GM18951 (cell line): Measurements from ENCODE around the gene MTA1.

Source experiments
- POLR2A ChIP-seq: IDR thresholded peaks from 4 replicates; pipeline ENCODE4 v1.6.1; 2011; ENCODE audit warnings: mild to moderate bottlenecking; ENCODE audit not compliant: insufficient read length, insufficient read depth; ENCODE audit errors: extremely low read depth
- in situ Hi-C: fragments of 300-500 bp; cut with MboI; formaldehyde crosslinking; loops from one replicate; pipeline ENCODE4 v1.12.0; 2022; ENCODE audit warnings: low sequenced_read_pairs, mixed read lengths, inconsistent platforms; ENCODE audit not compliant: unreplicated experiment

The MTA1 gene

GRCh38 chr14:105419195-105420091, at the start of gene MTA1:
Gene MTA1, plus strand, starts transcription at chr14:105419827. Its CDS starts 209 bp downstream, at chr14:105420036.
- in situ Hi-C loops = no loop called here
- TF ChIP-seq POLR2A = peak; percentile 60

GRCh38 chr14:105374389-105374788, 45.2 kb upstream of the MTA1 start:
- no peak for TF ChIP-seq POLR2A

GRCh38 chr14:105375635-105376057, 44.0 kb upstream of the MTA1 start:
- TF ChIP-seq POLR2A = no peak
- in situ Hi-C loops = no loop called here

More at GRCh38 chr14:105374389-105374788, 45.2 kb upstream of the MTA1 start:
- in situ Hi-C loops = no loop called here

DNA sequence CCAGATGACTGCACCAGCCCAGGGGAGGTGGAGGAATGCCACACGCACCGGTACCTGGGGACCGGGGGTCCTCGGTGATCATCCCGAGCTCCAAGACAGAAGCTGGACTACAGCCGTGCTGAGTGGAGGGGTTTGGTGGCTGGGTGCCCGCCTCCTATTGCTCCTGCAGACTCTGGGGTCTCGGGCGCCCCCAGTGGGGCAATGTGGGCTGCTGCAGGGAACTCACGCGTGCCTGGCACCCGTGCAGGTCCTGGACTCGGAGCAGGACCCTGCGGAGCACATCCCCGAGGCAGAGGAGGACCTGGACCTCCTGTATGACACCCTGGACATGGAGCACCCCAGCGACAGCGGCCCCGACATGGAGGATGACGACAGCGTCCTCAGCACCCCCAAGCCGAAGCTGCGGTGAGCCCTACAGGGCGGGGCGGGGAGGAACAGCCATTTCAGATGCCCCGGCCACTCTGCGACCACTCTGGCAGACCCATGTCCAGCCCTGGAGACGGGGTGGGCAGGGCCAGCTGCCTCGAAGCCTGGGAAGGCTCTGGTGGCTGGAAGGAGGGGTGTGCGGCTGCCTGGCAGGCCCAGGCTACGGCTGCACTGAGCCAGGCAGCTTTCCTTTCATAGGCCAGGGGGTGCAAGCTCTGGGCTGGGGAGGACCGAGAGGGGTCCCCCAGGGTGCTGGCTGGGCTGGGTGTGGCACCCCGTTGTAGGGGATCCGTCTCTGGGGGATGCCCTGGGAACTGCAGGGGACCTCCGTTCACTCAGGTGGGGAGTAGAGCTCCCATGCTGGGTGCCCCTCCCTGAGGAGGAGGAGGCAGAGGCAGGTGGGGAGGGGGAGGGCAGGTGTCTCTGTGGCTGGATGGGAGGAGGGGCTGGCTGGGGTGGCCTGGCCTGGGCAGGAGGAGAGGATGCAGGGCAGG, 42.8 kb upstream of the MTA1 start:
- no peak for TF ChIP-seq POLR2A
- in situ Hi-C loops = no loop called here

DNA sequence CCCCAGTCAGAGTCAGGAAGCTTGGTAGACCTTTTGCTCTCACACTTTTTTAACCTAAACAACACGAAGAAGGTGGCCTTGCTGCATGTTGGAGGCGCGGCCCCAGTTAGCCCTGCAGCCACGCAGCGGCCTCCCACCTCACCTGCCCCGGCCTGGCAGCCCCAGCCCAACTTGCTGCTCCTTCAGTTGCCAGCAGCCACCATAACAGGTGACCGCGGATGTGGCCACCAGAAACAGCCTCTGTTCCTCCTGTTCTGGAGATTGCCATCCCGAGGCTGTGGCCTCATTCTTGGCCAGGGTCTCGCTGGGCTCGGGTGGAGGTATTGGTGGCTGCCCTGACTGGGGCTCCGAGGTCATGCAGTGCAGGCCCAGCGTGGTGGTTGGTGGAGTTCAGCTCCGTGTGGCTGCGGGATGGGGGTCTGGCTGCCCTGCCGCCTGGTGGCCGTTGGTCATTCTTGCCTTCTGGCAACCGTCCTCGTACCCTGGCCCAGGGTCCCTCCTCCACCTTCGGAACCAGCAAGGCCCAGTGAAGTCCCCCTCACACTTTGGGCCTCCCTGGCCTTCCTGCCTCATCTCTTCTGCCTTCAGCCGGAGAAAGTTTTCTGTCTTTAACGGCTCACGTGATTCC, 42.0 kb upstream of the MTA1 start:
- no peak for TF ChIP-seq POLR2A
- in situ Hi-C loops = no loop called here

DNA sequence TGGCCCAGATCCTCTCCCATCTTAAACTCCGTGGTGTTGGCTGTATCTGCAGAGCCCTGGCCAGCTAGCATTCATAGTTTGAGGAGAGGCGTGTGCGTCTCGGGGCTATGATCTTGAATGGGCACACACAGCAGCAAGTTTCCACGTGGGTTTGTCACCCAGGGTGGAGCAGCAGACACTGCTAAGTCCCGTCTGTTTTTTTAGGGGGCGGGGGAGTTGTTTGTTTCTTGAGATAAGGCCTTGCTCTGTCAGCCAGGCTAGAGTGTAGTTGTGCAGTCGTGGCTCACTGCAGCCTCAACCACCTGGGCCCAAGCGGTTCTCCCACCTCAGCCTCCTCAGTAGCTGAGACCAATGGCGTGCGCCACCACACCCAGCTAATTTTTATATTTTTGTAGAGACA, 41.4 kb upstream of the MTA1 start:
- in situ Hi-C loops = no loop called here
- TF ChIP-seq POLR2A = no peak

DNA sequence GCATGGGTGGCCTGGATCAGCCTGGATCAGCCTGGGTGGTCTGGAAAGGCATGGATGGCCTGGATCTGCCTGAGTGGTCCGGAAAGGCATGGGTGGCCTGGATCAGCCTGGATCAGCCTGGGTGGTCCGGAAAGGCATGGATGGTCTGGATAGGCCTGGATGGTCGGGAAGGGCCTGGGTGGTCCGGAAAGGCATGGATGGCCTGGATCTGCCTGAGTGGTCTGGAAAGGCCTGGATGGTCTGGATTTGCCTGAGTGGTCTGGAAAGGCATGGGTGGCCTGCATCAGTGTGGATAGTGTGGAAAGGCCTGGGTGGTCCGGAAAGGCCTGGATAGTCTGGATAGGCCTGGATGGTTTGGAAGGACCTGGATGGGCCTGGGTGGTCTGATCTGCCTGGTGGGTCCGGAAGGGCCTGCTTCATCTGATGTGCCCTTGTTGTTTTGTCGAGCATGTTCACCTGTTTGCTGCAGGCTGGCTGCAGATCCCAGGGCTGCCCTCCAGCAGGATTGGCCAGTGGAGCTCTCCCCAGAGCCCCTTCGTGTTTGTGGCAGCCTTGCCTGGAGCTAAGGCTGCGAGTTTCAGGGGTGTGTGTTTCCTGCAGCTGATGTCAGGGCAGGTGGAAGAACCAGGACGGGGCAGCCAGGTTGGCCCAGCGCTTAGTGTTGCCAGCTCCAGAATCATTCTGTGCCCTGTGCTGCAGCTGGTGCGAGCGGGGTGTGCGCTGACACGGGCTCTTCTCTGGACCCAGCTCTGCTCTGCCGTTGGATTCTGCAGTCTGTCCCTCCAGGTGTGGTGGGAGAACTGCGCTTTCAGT, 40.5 kb upstream of the MTA1 start:
- TF ChIP-seq POLR2A = no peak
- in situ Hi-C loops = no loop called here

DNA sequence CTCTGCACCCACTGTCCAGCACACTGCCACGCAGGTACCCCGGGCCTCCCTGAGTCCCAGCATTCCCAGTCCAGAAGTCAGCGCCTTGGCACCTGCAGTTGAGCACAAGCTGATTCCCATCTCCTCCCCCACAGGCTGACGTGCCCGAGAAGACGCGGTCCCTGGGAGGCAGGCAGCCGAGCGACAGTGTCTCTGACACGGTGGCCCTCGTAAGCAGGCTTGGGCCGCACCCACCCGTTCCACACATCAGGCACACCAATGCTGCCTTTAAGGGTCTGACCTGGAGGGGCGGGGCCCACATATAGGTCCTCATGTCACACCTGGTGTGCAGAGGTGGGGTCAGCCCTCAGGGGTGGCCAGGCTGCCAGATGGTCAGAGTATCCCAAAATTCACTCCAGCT, 39.7 kb upstream of the MTA1 start:
- no peak for TF ChIP-seq POLR2A
- in situ Hi-C loops = no loop called here

- in situ Hi-C loops = no loop called here
- no peak for TF ChIP-seq POLR2A
These were observed 38.9 kb upstream of the MTA1 start for GRCh38 chr14:105380756-105381155.

GRCh38 chr14:105381446-105382342, 37.9 kb upstream of the MTA1 start:
- in situ Hi-C loops = no loop called here
- TF ChIP-seq POLR2A = no peak

DNA sequence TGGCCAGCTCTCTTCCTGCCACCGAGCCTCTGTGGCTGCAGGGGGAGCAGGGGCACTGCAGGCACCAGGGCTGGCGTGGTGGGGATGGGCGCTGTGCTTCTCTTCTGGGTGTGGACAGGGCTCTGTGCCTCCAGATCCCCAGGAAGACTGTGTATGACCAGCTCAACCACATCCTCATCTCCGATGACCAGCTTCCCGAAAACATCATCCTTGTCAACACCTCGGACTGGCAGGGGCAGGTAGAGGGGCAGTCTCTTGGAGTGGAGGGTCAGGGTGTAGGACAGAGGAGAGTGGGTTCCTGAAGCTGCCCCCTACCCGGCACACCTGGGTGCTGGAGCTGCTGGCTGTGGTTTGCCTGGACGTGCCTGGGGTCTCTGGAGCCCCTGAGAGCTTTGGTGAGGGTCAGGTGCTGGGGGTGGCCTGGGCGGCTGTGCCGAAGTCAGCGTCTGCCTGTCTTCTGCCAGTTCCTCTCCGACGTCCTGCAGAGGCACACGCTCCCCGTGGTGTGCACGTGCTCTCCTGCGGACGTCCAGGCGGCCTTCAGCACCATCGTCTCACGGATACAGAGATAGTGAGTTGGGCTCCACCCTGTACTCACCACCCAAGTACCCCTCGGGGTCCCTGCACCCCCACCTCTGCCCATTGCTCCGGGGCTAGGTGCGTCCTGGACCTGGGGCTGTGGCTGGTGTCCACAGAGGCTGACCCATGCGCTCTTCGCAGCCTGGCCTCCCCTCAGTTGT, 37.1 kb upstream of the MTA1 start:
- in situ Hi-C loops = no loop called here
- TF ChIP-seq POLR2A = no peak

DNA sequence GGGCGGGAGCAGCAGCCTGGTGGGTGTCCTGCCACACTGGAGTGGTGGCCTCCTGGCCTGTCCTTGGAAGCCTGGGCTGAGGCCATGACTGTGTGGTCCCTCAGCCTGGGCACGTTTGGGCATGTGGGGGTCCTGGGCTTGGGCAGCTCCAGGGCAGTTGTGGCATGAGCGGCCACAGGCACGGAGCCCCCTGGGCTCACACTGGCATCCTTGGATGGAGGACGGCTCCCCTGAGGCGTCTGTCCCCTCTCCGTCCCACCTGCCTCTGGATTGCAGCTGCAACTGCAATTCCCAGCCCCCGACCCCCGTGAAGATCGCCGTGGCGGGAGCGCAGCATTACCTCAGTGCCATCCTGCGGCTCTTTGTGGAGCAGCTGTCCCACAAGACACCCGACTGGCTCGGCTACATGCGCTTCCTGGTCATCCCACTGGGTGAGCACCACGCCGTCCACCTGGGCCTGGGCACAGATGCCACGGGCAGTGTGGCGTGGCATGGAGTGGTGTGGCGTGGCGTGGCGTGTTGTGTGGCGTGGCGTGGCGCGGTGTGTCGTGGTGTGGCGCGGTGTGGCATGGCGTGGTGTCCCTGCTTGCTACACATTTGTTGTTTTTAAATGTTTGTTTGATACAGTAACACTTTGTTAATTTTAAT, 36.4 kb upstream of the MTA1 start:
- no peak for TF ChIP-seq POLR2A
- in situ Hi-C loops = no loop called here
